GM20000 (cell line): Measurements from ENCODE around the gene REXO5.

ENCODE experiments used
- DNase-seq: peaks from one replicate; pipeline ENCODE4 v3.0.0; 2012; ENCODE audit warnings: low spot score
- TF ChIP-seq, protein P1 (sequence below): IDR thresholded peaks from 2 replicates; pipeline ENCODE4 v1.5.1; 2012; ENCODE audit warnings: mild to moderate bottlenecking, control low read depth; ENCODE audit errors: extremely low read depth, missing control alignments

Gene REXO5

DNA sequence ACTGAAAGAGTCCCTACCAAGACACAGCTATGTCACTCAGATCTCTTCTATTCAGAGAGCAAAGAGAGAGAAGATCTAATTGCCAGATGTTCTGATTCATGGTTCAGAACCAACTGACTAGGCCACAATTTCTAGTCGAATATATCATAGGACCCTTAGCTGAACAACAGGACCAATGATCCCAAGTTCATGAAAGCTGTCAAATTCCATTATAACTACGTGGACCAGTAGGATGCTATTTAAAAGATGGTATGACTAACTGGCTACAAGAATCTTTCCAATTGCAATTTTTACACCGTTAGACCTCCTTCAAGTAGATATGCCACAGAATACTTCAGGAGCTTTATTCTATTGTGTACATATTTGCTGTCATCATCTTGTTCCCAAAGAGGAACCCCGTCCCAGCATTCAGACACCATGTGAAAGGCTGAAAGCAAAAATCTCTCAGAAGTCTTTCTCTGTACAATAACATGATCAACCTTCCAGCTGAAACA lies 67.8 kb downstream of the REXO5 start:
- TF ChIP-seq, protein P1, sequence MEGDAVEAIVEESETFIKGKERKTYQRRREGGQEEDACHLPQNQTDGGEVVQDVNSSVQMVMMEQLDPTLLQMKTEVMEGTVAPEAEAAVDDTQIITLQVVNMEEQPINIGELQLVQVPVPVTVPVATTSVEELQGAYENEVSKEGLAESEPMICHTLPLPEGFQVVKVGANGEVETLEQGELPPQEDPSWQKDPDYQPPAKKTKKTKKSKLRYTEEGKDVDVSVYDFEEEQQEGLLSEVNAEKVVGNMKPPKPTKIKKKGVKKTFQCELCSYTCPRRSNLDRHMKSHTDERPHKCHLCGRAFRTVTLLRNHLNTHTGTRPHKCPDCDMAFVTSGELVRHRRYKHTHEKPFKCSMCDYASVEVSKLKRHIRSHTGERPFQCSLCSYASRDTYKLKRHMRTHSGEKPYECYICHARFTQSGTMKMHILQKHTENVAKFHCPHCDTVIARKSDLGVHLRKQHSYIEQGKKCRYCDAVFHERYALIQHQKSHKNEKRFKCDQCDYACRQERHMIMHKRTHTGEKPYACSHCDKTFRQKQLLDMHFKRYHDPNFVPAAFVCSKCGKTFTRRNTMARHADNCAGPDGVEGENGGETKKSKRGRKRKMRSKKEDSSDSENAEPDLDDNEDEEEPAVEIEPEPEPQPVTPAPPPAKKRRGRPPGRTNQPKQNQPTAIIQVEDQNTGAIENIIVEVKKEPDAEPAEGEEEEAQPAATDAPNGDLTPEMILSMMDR: no peak
- no peak for DNase-seq

DNA sequence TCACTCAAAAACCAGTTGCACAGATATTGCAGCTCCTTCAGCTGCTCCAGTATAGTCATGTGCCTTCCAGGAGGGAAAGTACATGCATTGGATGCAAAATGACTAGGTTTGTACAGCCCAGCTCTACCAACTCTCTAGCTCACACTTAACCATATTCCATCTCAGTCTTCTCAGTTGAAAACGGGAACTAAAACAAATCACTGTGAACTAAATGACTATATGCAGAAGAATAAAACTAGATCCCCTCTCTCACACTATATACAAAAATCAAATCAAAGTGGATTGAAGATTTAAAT lies 69.0 kb downstream of the REXO5 start:
- TF ChIP-seq, protein P1: no peak
- no peak for DNase-seq

DNA sequence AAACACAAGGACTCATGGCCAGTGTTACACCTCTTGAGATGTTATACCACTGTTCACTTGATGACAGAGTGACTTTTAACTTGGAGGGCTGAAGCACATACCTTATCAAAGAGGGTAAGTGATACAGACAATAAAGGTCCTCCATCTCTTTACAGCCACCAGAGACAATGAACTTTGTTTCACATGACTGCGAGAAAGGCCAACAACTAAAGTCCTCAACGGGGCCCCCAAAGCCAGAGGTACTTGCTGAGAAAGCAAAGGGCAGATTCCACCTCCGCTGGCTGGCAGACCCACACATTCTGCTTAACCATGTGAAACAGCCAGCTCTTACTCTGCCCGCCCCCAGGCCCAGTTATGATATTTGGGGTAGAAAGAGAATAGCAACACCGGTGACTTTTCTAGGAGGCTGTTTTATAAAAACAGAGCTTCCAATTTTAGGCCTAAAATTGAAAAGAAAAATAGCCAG lies 72.4 kb downstream of the REXO5 start:
- TF ChIP-seq, protein P1: no peak
- DNase-seq: no peak

DNA sequence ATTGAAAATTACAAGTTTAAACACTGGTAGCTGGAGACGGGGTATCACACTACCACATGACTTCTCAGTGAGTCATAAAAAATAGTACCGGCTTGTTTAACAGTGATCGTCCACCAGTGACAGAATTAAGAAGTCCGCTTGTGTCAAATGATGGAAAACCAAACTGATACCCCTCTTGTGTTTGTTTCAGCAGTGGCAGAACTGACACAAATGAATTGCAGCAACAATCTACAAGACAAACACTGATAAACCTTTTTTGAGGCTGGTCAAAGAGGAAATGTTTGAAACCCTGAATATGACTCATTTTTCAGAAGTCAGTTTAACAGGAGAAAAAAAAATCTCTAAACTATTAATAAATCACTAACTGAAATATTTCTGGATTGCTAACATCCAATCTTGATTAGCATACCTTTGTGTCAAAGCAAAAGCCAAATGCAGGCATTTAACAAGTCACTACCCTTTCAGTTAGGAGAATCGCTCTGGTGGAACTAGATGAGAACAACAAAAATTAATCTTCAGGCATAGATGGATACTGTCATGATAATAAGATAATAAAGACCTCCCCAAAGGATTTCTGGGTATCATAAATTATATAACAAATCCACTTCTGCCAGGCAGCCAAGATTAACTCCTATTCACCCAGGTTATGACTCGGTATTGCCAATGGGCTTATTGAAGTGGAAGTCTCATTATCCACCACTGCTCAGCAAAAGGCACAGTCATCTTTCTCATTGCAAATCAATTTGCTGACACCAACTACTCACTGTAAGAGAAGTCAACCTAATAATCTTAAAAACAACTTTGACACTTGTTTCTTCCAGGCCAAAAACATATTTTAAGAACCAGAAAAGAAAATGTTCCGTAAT lies 73.1 kb downstream of the REXO5 start:
- TF ChIP-seq, protein P1: no peak
- DNase-seq: peak; percentile 43

DNA sequence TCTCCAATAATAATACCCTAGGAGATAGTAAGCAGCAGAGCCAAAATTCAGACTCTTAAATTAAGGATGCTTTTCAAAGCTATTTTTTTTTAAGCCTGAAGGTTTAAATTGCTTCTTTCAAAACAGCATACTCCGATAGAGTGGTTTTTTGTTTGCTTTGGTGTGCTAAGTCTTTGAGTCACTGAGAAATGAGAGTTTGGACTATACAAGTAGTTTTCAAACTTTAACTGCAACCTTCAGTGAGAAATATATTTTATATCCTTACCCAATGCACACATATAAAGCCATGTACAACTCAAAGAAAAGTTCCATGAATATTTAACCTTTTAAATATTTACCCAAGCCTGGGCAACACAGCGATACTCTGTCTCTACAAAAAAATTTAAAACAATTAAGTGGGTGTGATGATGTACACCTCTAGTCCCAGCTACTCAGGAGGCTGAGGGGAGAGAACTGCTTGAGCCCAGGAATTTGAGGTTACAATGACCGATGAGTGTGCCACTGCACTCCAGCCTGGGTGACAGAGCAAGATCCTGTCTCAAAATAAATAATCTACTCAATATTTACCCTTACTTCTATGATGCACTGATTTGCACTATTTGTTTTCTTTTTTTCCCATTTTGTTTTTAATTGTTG lies 74.7 kb downstream of the REXO5 start:
- TF ChIP-seq, protein P1: no peak
- no peak for DNase-seq

DNA sequence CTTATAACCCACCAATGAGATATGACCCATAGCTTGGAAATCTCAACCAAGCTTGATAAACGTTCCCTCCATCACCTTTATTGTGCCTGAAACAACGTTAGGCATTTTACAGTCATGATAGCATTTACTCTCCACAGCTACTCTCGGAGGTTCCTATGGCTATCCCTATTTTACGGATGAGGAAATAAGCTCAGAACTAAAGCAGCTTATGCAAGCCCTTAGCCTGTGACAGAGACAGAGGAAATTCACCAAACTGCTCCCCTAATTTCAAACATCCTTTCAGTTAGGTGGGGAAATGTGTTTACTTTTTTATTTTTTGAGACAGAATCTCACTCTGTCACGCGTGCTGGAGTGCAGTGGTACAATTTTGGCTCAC lies 75.2 kb downstream of the REXO5 start:
- DNase-seq: no peak
- TF ChIP-seq, protein P1: no peak

DNA sequence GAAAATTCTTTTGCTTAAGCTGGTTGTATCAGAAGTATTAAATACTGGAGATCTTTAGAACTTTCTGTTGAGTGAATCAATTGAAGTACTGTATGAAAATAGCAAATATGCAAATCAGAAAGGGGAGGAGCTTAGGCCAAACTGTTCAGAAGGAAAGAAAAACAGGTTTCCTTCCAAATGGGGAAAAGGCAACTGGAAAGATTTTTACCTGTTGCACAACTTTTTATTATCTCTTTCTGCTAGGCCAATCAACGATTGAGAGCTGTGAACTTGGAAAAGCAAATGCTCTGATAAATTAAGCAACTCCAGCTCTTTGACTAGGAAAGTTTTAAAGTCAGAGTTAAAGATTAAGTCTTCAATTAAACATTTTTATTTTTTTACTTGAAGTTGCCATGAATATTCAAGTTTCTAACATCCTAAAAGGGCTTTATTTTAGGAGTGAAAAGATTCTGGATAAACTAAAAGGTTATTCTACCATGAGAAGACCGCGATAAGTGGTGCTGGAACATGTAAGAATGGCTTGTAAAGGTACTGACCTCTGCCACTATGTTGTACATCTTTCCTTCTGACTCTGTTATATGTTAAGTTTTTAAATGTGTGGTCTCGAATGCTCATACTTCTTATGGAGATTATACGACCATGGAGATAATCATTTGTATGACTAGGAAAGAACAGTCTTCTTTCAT lies 77.4 kb downstream of the REXO5 start:
- TF ChIP-seq, protein P1: no peak
- DNase-seq: no peak
